HepG2 (cell line): ENCODE data around the gene MISP3. TPM values are rescaled to one million over a fixed set of nuclear protein-coding genes. Genes with fewer than 3 reads are reported as not detected.

ENCODE experiments used
- ARID5B ChIP-seq: IDR thresholded peaks from 2 replicates; pipeline ENCODE4 v1.4.0; 2020; ENCODE audit warnings: mild to moderate bottlenecking, missing genetic modification reagents
- CBX5 ChIP-seq: sonication (generic); formaldehyde crosslinking; IDR thresholded peaks from 2 replicates; pipeline ENCODE4 v1.4.0; 2020; ENCODE audit warnings: missing genetic modification reagents, borderline replicate concordance
- ELK4 ChIP-seq: sonication (generic); formaldehyde crosslinking; IDR thresholded peaks from 2 replicates; pipeline ENCODE4 v1.9.0; 2021; ENCODE audit warnings: missing genetic modification reagents, borderline replicate concordance
- FOXC1 ChIP-seq: sonication (generic); formaldehyde crosslinking; IDR thresholded peaks from 2 replicates; pipeline ENCODE4 v1.8.0; 2022; ENCODE audit warnings: mild to moderate bottlenecking, missing genetic modification reagents, borderline replicate concordance
- HDAC1 ChIP-seq: sonication (generic); formaldehyde crosslinking; IDR thresholded peaks from 2 replicates; pipeline ENCODE4 v1.5.1; 2020; ENCODE audit warnings: mild to moderate bottlenecking, missing genetic modification reagents
- HNF4G ChIP-seq, 2 experiments: sonication (generic) in 1 of 2; formaldehyde crosslinking in 1 of 2; IDR thresholded peaks; 2 replicates each; pipeline versions ENCODE4 v1.4.0 to v1.6.1; 2011 to 2020; ENCODE audit warnings: borderline replicate concordance in 2 of 2, low read depth in 2 of 2, mild to moderate bottlenecking in 2 of 2, low read length in 1 of 2, missing genetic modification reagents in 1 of 2, moderate library complexity in 1 of 2
- MAZ ChIP-seq, 2 experiments: sonication (generic) in 1 of 2; formaldehyde crosslinking in 1 of 2; IDR thresholded peaks; 2 replicates each; pipeline versions ENCODE4 v1.5.0 to v1.6.1; 2012 to 2020; ENCODE audit warnings: low read depth in 2 of 2, mild to moderate bottlenecking in 2 of 2, borderline replicate concordance in 1 of 2, improper control_type of control experiment in 1 of 2, low read length in 1 of 2, missing genetic modification reagents in 1 of 2, moderate library complexity in 1 of 2
- POLR2AphosphoS5 ChIP-seq: IDR thresholded peaks from 2 replicates; pipeline ENCODE4 v1.6.1; 2012; ENCODE audit warnings: low read depth, low read length
- SALL1 ChIP-seq: sonication (generic); formaldehyde crosslinking; IDR thresholded peaks from 2 replicates; pipeline ENCODE4 v1.8.0; 2022; ENCODE audit warnings: mild to moderate bottlenecking, missing genetic modification reagents
- SP5 ChIP-seq: IDR thresholded peaks from 2 replicates; pipeline ENCODE4 v1.6.1; 2016; ENCODE audit warnings: low read depth, borderline replicate concordance
- TEAD3 ChIP-seq: optimal IDR thresholded peaks from 2 replicates; pipeline ENCODE3; 2016; ENCODE audit warnings: borderline replicate concordance
- ZBTB10 ChIP-seq: sonication (generic); formaldehyde crosslinking; IDR thresholded peaks from 2 replicates; pipeline ENCODE4 v1.4.0; 2020; ENCODE audit warnings: missing genetic modification reagents, borderline replicate concordance
- ZBTB25 ChIP-seq: IDR thresholded peaks from 2 replicates; pipeline ENCODE4 v1.6.1; 2018; ENCODE audit warnings: missing genetic modification reagents
- ZBTB7A ChIP-seq: sonication (generic); formaldehyde crosslinking; IDR thresholded peaks from 2 replicates; pipeline ENCODE4 v1.8.0; 2022; ENCODE audit warnings: mild to moderate bottlenecking, missing genetic modification reagents
- ZEB1 ChIP-seq: IDR thresholded peaks from 2 replicates; pipeline ENCODE4 v1.6.1; 2012; ENCODE audit warnings: mild to moderate bottlenecking, low read depth, inconsistent platforms; ENCODE audit not compliant: insufficient replicate concordance
- ZNF34 ChIP-seq: sonication (generic); formaldehyde crosslinking; IDR thresholded peaks from 2 replicates; pipeline ENCODE4 v1.4.0; 2020; ENCODE audit warnings: mild to moderate bottlenecking, missing genetic modification reagents, borderline replicate concordance
- polyA plus RNA-seq, 8 experiments: library from polyadenylated mRNA; depleted of rRNA in 3 of 8; stranded (reverse) in 7 of 8; unstranded in 1 of 8; fragments of >200 nt; fragmentation: Illumina TruSeq in 4 of 8; extraction: Trizol in 4 of 8; gene quantifications; 2 replicates each; pipeline versions ENCODE4 v1.2.1 to v1.2.3, GENCODE V29; 2011 to 2016; ENCODE audit warnings: low read depth in 4 of 8, missing spikeins in 1 of 8, mixed read lengths in 1 of 8; ENCODE audit not compliant: insufficient read depth in 1 of 8
- total RNA-seq, 5 experiments: library from RNA; depleted of rRNA; stranded (reverse); fragments of >200 nt; fragmentation: Illumina TruSeq; extraction: Trizol; gene quantifications; 2 replicates each; pipeline ENCODE4 v1.2.3, GENCODE V29; 2016; ENCODE audit warnings: low read depth in 1 of 5

MISP3 gene
- total and polyA plus RNA-seq, 2 of the 13 experiments (the other 11 are each of a cell fraction or from before 2014, with no cell fraction given), result 2.5 to 5.4 TPM

GRCh38 chr19:14061081-14061749 is 11.4 kb upstream of the MISP3 start (continued):
- TF ChIP-seq ZBTB10 (CRISPR knock-in tag), result peak; percentile 54; the same call in 1 of the 2 replicates
- no peak for TF ChIP-seq FOXC1 (CRISPR knock-in tag)
- peak; percentile 48; the same call in 1 of the 2 replicates for TF ChIP-seq ZBTB7A (CRISPR knock-in tag)
- peak; percentile 16; the same call in 1 of the 2 replicates for TF ChIP-seq HDAC1 (CRISPR knock-in tag)
- peak; percentile 58 for TF ChIP-seq SALL1 (CRISPR knock-in tag)
- peak; percentile 87 for TF ChIP-seq HNF4G (IDR thresholded peaks at IDR 0.05; ENCODE audit: borderline replicate concordance, low read depth, low read length)
- peak; percentile 84; the same call in 1 of the 2 replicates for TF ChIP-seq HNF4G (CRISPR knock-in tag; IDR thresholded peaks at IDR 0.05; ENCODE audit: borderline replicate concordance, low read depth)
- TF ChIP-seq ZEB1, result peak; percentile 25
- TF ChIP-seq SP5, result peak; percentile 74
- peak; percentile 43; the same call in 1 of the 2 replicates for TF ChIP-seq ARID5B
- no peak for TF ChIP-seq ZNF34
- peak; percentile 25; the same call in 1 of the 2 replicates for TF ChIP-seq POLR2AphosphoS5
- TF ChIP-seq ELK4 (CRISPR knock-in tag), result no peak
- 0 out of 2 replicates have a peak, but pooled peaks have one; percentile 54 for TF ChIP-seq MAZ (IDR thresholded peaks at IDR 0.05; ENCODE audit: borderline replicate concordance, low read depth, low read length)
- TF ChIP-seq MAZ (CRISPR knock-in tag; IDR thresholded peaks at IDR 0.05; ENCODE audit: low read depth), result no peak; the same call in 1 of the 2 replicates
- TF ChIP-seq ZBTB25 (CRISPR knock-in tag), result peak; percentile 28; the same call in 1 of the 2 replicates
- 0 out of 2 replicates have a peak, but pooled peaks have one; percentile 48 for TF ChIP-seq CBX5
- TF ChIP-seq TEAD3 (CRISPR knock-in tag), result peak; percentile 55
